ENCODE results near the gene GRK4. TPM values are rescaled to one million over a fixed set of nuclear protein-coding genes. Genes with fewer than 3 reads are reported as not detected.

GRK4 gene
- total and polyA plus RNA-seq, 2 of the 4 experiments (the other 2 are of a cell fraction) = 1.6 to 2.2 TPM

DNA sequence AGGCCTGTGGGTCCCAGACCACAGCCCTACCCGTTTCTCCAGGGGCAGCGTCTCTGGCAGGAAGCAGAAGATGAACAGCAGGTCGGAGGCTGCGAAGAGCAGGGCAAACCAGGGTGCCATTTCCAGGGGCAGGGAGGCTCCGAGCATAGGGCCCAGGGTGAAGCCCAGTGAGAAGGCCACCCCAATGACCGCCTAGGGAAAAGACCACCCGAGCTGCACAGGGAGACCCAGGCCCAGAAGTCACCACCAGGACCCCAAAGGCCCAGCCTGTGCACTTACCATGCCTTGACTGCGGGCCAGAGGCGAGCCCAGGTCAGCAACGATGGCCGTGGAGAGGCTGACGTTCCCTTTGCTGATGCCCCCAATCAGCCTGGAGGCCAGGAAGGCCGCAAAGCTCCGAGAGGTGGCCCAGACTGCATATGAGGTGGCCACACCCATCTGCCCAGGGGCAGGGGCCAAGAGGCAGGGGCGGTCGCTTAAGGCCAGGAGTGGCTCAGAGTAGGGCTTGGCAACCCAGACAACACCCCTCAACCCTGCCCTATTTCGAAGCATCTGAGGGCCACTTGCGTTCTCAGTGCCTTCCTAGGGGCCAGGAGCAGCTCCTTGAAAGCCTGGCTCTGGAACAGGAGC, 30.9 kb upstream of the GRK4 start:
- dilution Hi-C loops (cut with HindIII; ENCODE audit: low sequenced_read_pairs, unreplicated experiment) = no loop called here
- intact Hi-C loops (cut with micrococcal nuclease) = loop anchor here (5.0 kb wide), 1 partner anchor 90 kb away; the partner anchor contains the start of gene ADD1
- no peaks in the 10 kb centered on the region for H3K9me3 ChIP-seq (ENCODE audit: control insufficient read depth, insufficient read depth, low read length)
- BruUV-seq (replicated peaks) = no TSS peak
- peaks cover 16% of the 10 kb centered on the region for H3K4me1 ChIP-seq (ENCODE audit: control insufficient read depth, insufficient read depth, low read length)
- H3K27me3 ChIP-seq (ENCODE audit: control insufficient read depth, insufficient read depth, low read length) = no peaks in the 10 kb centered on the region
- no peak overlapping the region for H2AFZ ChIP-seq (replicated peaks; ENCODE audit: low read length, poor library complexity)
- no peak overlapping the region for H2BK120ac ChIP-seq (ENCODE audit: low read depth, low read length)
- CTCF ChIA-PET = no interaction called here
- H3K4me2 ChIP-seq (ENCODE audit: low read depth, low read length) = no peak overlapping the region
- H2BK20ac ChIP-seq (ENCODE audit: low read depth, low read length) = no peak overlapping the region
- H3K79me1 ChIP-seq (ENCODE audit: low read depth in 1 of 2, low read length in 2 of 2) = peaks cover 29 to 59% of the 10 kb centered on the region in 2 experiments; a peak in 3 of 4 replicates
- H4K8ac ChIP-seq (ENCODE audit: low read depth in 2 of 2, low read length in 2 of 2) = peak overlapping the region in 1 of 2 experiments; percentile 0; a peak in 1 of 4 replicates
- H3K9me1 ChIP-seq (ENCODE audit: insufficient read depth, low read length) = 0 out of 2 replicates have a peak, but pooled peaks cover 6% of the 10 kb centered on the region
- no peak overlapping the region for H2AK5ac ChIP-seq (ENCODE audit: low read depth, low read length)
- peaks cover 41% of the 10 kb centered on the region for H4K20me1 ChIP-seq (ENCODE audit: insufficient read depth, low read length)
- 92% methylated on average over 10 of the region's 18 CpGs; no CpG with 5 or more reads in 1 of the 2 experiments for WGBS, 2 experiments (ENCODE audit: extremely low coverage in 2 of 2, insufficient read length in 1 of 2)
- peaks cover 59% of the 10 kb centered on the region for H3K36me3 ChIP-seq (ENCODE audit: control insufficient read depth, insufficient read depth, low read length)
- DNase-seq (no peak), ATAC-seq (ENCODE audit: low read depth) (no peak)
- H3K9ac ChIP-seq (ENCODE audit: low read depth, low read length) = no peak overlapping the region
- H3K18ac ChIP-seq (ENCODE audit: low read depth, low read length) = no peak overlapping the region
- H4K5ac ChIP-seq (ENCODE audit: low read depth, low read length) = no peak overlapping the region
- no peak overlapping the region for H3K23ac ChIP-seq (ENCODE audit: low read depth, low read length)
- 0 out of 2 replicates have a peak overlapping the region, but pooled peaks have one; percentile 21 for H3K4ac ChIP-seq (ENCODE audit: low read depth, low read length)
- H3K4me3 ChIP-seq (ENCODE audit: insufficient read depth, low read depth, low read length) = no peak overlapping the region
- POLR2A ChIA-PET (ENCODE audit: unreplicated experiment) = no interaction called here
- no peak overlapping the region for H3K27ac ChIP-seq (ENCODE audit: insufficient read depth, low read length)
- no peak overlapping the region for H3K56ac ChIP-seq (ENCODE audit: extremely low read depth, insufficient read depth, low read length)
- no peak overlapping the region for H2BK5ac ChIP-seq (ENCODE audit: low read depth, low read length, poor library complexity, severe bottlenecking)
- in situ Hi-C loops (cut with MboI; ENCODE audit: low sequenced_read_pairs) = no loop called here
- H4K91ac ChIP-seq (ENCODE audit: insufficient read depth, low read depth, low read length) = no peak overlapping the region
- H3K14ac ChIP-seq (replicated peaks; ENCODE audit: low read depth, low read length) = 0 out of 2 replicates have a peak overlapping the region, but pooled peaks have one; percentile 12
- TF ChIP-seq RFX5 (IDR thresholded peaks at IDR 0.05; ENCODE audit: low read depth, low read length) (no peak), POLR2A (IDR thresholded peaks at IDR 0.05; ENCODE audit: low read depth, low read length) (no peak), CHD1 (IDR thresholded peaks at IDR 0.05; ENCODE audit: low read depth, low read length) (no peak), MAFK (IDR thresholded peaks at IDR 0.05; ENCODE audit: low read depth, low read length) (no peak), SMC3 (IDR thresholded peaks at IDR 0.05; ENCODE audit: low read depth, low read length) (no peak), RAD21 (IDR thresholded peaks at IDR 0.05; ENCODE audit: low read length) (no peak), MAZ (IDR thresholded peaks at IDR 0.05; ENCODE audit: borderline replicate concordance, low read depth, low read length) (no peak), MXI1 (IDR thresholded peaks at IDR 0.05; ENCODE audit: borderline replicate concordance, low read depth, low read length) (no peak), NFE2L2 (IDR thresholded peaks at IDR 0.05; ENCODE audit: low read depth, low read length) (no peak), FOS (IDR thresholded peaks at IDR 0.05; ENCODE audit: low read depth, low read length) (no peak), RCOR1 (IDR thresholded peaks at IDR 0.05; ENCODE audit: insufficient replicate concordance, low read length) (no peak), BHLHE40 (IDR thresholded peaks at IDR 0.05; ENCODE audit: low read depth, low read length) (no peak), CEBPB (IDR thresholded peaks at IDR 0.05; ENCODE audit: low read depth, low read length) (no peak)
- TF ChIP-seq, protein P1, sequence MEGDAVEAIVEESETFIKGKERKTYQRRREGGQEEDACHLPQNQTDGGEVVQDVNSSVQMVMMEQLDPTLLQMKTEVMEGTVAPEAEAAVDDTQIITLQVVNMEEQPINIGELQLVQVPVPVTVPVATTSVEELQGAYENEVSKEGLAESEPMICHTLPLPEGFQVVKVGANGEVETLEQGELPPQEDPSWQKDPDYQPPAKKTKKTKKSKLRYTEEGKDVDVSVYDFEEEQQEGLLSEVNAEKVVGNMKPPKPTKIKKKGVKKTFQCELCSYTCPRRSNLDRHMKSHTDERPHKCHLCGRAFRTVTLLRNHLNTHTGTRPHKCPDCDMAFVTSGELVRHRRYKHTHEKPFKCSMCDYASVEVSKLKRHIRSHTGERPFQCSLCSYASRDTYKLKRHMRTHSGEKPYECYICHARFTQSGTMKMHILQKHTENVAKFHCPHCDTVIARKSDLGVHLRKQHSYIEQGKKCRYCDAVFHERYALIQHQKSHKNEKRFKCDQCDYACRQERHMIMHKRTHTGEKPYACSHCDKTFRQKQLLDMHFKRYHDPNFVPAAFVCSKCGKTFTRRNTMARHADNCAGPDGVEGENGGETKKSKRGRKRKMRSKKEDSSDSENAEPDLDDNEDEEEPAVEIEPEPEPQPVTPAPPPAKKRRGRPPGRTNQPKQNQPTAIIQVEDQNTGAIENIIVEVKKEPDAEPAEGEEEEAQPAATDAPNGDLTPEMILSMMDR (conservative IDR thresholded peaks at IDR 0.05; ENCODE audit: low read depth, low read length) = no peak
- TF ChIP-seq, protein P2, sequence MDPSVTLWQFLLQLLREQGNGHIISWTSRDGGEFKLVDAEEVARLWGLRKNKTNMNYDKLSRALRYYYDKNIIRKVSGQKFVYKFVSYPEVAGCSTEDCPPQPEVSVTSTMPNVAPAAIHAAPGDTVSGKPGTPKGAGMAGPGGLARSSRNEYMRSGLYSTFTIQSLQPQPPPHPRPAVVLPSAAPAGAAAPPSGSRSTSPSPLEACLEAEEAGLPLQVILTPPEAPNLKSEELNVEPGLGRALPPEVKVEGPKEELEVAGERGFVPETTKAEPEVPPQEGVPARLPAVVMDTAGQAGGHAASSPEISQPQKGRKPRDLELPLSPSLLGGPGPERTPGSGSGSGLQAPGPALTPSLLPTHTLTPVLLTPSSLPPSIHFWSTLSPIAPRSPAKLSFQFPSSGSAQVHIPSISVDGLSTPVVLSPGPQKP (IDR thresholded peaks at IDR 0.05; ENCODE audit: borderline replicate concordance, low read depth, low read length) = no peak
- TF ChIP-seq, protein P3, sequence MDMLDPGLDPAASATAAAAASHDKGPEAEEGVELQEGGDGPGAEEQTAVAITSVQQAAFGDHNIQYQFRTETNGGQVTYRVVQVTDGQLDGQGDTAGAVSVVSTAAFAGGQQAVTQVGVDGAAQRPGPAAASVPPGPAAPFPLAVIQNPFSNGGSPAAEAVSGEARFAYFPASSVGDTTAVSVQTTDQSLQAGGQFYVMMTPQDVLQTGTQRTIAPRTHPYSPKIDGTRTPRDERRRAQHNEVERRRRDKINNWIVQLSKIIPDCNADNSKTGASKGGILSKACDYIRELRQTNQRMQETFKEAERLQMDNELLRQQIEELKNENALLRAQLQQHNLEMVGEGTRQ (IDR thresholded peaks at IDR 0.05; ENCODE audit: low read depth, low read length) = no peak
- H2BK15ac ChIP-seq (ENCODE audit: low read depth, low read length) = no peak overlapping the region
- peak overlapping the region; percentile 23 for H2AK9ac ChIP-seq (replicated peaks; ENCODE audit: low read depth, low read length, poor library complexity)
